SK-N-SH (cell line): ENCODE results near the gene SNX32. TPM values are rescaled to one million over a fixed set of nuclear protein-coding genes. Genes with fewer than 3 reads are reported as not detected.
A peak's percentile ranks its signal among the peaks of the same experiment; 100 is the strongest.

ENCODE experiments used
- CTCF ChIA-PET: fragments of 300-600, 350-600 bp; formaldehyde crosslinking; extraction: SDS; loops from one replicate; lab custom pipeline; 2021; lab: Yijun Ruan, JAX
- POLR2A ChIA-PET: fragments of 350-600 bp; sonication (Branson Sonifier 250); formaldehyde crosslinking; extraction: SDS; loops from one replicate; lab custom pipeline; 2020; ENCODE audit warnings: antibody characterized with exemption, inconsistent platforms; lab: Yijun Ruan, JAX
- DNase-seq: peaks from one replicate; pipeline ENCODE4 v3.0.0; 2012
- H2AFZ ChIP-seq: fragments of 200-600 bp; sonication (generic); 2 replicates; pipeline ENCODE4 v1.8.1; 2016; ENCODE audit warnings: antibody characterized with exemption, mild to moderate bottlenecking, low read depth
- H3F3A ChIP-seq: fragments of 200-600 bp; sonication (generic); replicated peaks from 2 replicates; pipeline ENCODE3; 2016; ENCODE audit warnings: antibody characterized with exemption, mild to moderate bottlenecking; ENCODE audit not compliant: insufficient read depth
- H3K27ac ChIP-seq, 2 experiments: fragments of 200-500 bp in 1 of 2; fragments of 200-600 bp in 1 of 2; sonication (Bioruptor generic) in 1 of 2; sonication (generic), shearing (Covaris generic) in 1 of 2; 2 replicates each; pipeline versions ENCODE4 v1.5.1 to v1.6.1; 2014 to 2016; ENCODE audit warnings: low read depth in 2 of 2, inconsistent platforms in 1 of 2, low read length in 1 of 2, mild to moderate bottlenecking in 1 of 2, mixed read lengths in 1 of 2
- H3K27me3 ChIP-seq: fragments of 200-600 bp; sonication (generic), shearing (Covaris generic); 2 replicates; pipeline ENCODE4 v1.6.1; 2016; ENCODE audit warnings: mixed run types; ENCODE audit not compliant: insufficient read depth
- H3K36me3 ChIP-seq, 2 experiments: fragments of 200-500 bp in 1 of 2; fragments of 200-600 bp in 1 of 2; sonication (Bioruptor generic) in 1 of 2; sonication (generic) in 1 of 2; replicated peaks in 1 of 2; 2 replicates each; pipeline versions ENCODE3 to v1.5.1; 2014 to 2016; ENCODE audit warnings: low read length in 1 of 2, mild to moderate bottlenecking in 1 of 2; ENCODE audit not compliant: insufficient read depth in 2 of 2, control insufficient read depth in 1 of 2
- H3K4me1 ChIP-seq, 2 experiments: fragments of 200-500 bp in 1 of 2; fragments of 200-600 bp in 1 of 2; sonication (Bioruptor generic) in 1 of 2; sonication (generic), shearing (Covaris generic) in 1 of 2; 2 replicates each; pipeline versions ENCODE4 v1.5.1 to v1.6.1; 2014 to 2016; ENCODE audit warnings: low read depth in 1 of 2, low read length in 1 of 2, mixed run types in 1 of 2; ENCODE audit not compliant: insufficient read depth in 2 of 2, control insufficient read depth in 1 of 2
- H3K4me2 ChIP-seq: fragments of 200-600 bp; sonication (generic), shearing (Covaris generic); 2 replicates; pipeline ENCODE4 v1.6.1; 2017; ENCODE audit warnings: mixed run types
- H3K4me3 ChIP-seq, 2 experiments: fragments of 200-500 bp in 1 of 2; fragments of 200-600 bp in 1 of 2; sonication (Bioruptor generic) in 1 of 2; sonication (generic), shearing (Covaris generic) in 1 of 2; 2 replicates each; pipeline versions ENCODE4 v1.5.1 to v1.8.1; 2014 to 2016; ENCODE audit warnings: low read depth in 2 of 2, inconsistent platforms in 1 of 2, low read length in 1 of 2, mild to moderate bottlenecking in 1 of 2, mixed read lengths in 1 of 2, moderate library complexity in 1 of 2
- H3K79me2 ChIP-seq: fragments of 200-600 bp; sonication (generic); 2 replicates; pipeline ENCODE4 v1.8.1; 2017; ENCODE audit warnings: mild to moderate bottlenecking; ENCODE audit not compliant: insufficient read depth
- H3K9ac ChIP-seq: fragments of 200-600 bp; sonication (generic); 2 replicates; pipeline ENCODE4 v1.6.1; 2017; ENCODE audit warnings: mixed run types
- H3K9me2 ChIP-seq: fragments of 200-600 bp; sonication (generic); 2 replicates; pipeline ENCODE4 v1.6.1; 2017; ENCODE audit warnings: mixed run types
- H3K9me3 ChIP-seq: fragments of 200-600 bp; sonication (generic); 2 replicates; pipeline ENCODE4 v1.6.1; 2017; ENCODE audit warnings: mixed run types, mild to moderate bottlenecking, moderate library complexity
- H4K20me1 ChIP-seq: fragments of 200-600 bp; sonication (generic); 2 replicates; pipeline ENCODE4 v1.6.1; 2017; ENCODE audit warnings: mild to moderate bottlenecking, mixed run types; ENCODE audit not compliant: insufficient read depth
- CHD2 ChIP-seq: fragments of 150-350 bp; IDR thresholded peaks from 2 replicates; pipeline ENCODE4 v1.6.1; 2018; ENCODE audit warnings: low read length; ENCODE audit not compliant: partially characterized antibody
- CTCF ChIP-seq: fragments of 200-600 bp; sonication (generic); IDR thresholded peaks from 2 replicates; pipeline ENCODE4 v1.6.1; 2017; ENCODE audit warnings: antibody characterized with exemption, mild to moderate bottlenecking, moderate library complexity
- EP300 ChIP-seq, 2 experiments: IDR thresholded peaks; 2 replicates each; pipeline versions ENCODE4 v1.4.0 to v1.6.1; 2012; ENCODE audit warnings: borderline replicate concordance in 1 of 2, low read depth in 1 of 2, low read length in 1 of 2
- EZH2phosphoT487 ChIP-seq: fragments of 200-600 bp; sonication (generic); IDR thresholded peaks from 2 replicates; pipeline ENCODE4 v1.6.1; 2017; ENCODE audit warnings: low read depth, mixed run types, mild to moderate bottlenecking, antibody characterized with exemption, moderate library complexity, borderline replicate concordance
- FOXJ3 ChIP-seq: sonication (generic); formaldehyde crosslinking; IDR thresholded peaks from 2 replicates; pipeline ENCODE4 v1.5.1; 2020; ENCODE audit warnings: mild to moderate bottlenecking, missing genetic modification reagents
- FOXM1 ChIP-seq: IDR thresholded peaks from 2 replicates; pipeline ENCODE4 v1.4.0; 2012; ENCODE audit warnings: low read depth, mild to moderate bottlenecking
- GABPA ChIP-seq: IDR thresholded peaks from 2 replicates; pipeline ENCODE4 v1.4.0; 2012; ENCODE audit warnings: low read depth, mild to moderate bottlenecking
- GATA2 ChIP-seq: sonication (generic); formaldehyde crosslinking; IDR thresholded peaks from 2 replicates; pipeline ENCODE4 v1.5.0; 2020; ENCODE audit warnings: mild to moderate bottlenecking, missing genetic modification reagents
- MEF2A ChIP-seq: IDR thresholded peaks from 2 replicates; pipeline ENCODE4 v1.4.0; 2012; ENCODE audit warnings: low read depth, borderline replicate concordance
- MXI1 ChIP-seq: IDR thresholded peaks from 2 replicates; pipeline ENCODE4 v1.6.1; 2012; ENCODE audit warnings: mild to moderate bottlenecking, low read depth, low read length, improper control_type of control experiment
- RAD21 ChIP-seq: IDR thresholded peaks from 2 replicates; pipeline ENCODE4 v1.6.1; 2012; ENCODE audit warnings: mild to moderate bottlenecking, low read length
- REST ChIP-seq: IDR thresholded peaks from 2 replicates; pipeline ENCODE4 v1.6.1; 2012; ENCODE audit warnings: mild to moderate bottlenecking, low read depth, low read length, moderate library complexity
- RFX5 ChIP-seq: IDR thresholded peaks from 2 replicates; pipeline ENCODE4 v1.6.1; 2012; ENCODE audit warnings: mild to moderate bottlenecking, improper control_type of control experiment, low read length
- SIN3A ChIP-seq: IDR thresholded peaks from 2 replicates; pipeline ENCODE4 v1.6.1; 2012; ENCODE audit warnings: low read depth, mild to moderate bottlenecking, low read length, moderate library complexity, borderline replicate concordance
- SMC3 ChIP-seq: IDR thresholded peaks from 2 replicates; pipeline ENCODE4 v1.6.1; 2012; ENCODE audit warnings: low read depth, low read length, improper control_type of control experiment
- TAF1 ChIP-seq: IDR thresholded peaks from 2 replicates; pipeline ENCODE4 v1.6.1; 2012; ENCODE audit warnings: low read depth, mild to moderate bottlenecking, low read length, moderate library complexity, borderline replicate concordance
- TCF12 ChIP-seq: IDR thresholded peaks from 2 replicates; pipeline ENCODE4 v1.4.0; 2012
- TEAD4 ChIP-seq: IDR thresholded peaks from 2 replicates; pipeline ENCODE4 v1.4.0; 2012; ENCODE audit warnings: mild to moderate bottlenecking, borderline replicate concordance; ENCODE audit not compliant: insufficient read depth
- USF1 ChIP-seq: IDR thresholded peaks from 2 replicates; pipeline ENCODE4 v1.4.0; 2012; ENCODE audit warnings: low read depth, borderline replicate concordance
- USF2 ChIP-seq: fragments of 150-350 bp; IDR thresholded peaks from 2 replicates; pipeline ENCODE4 v1.6.1; 2017; ENCODE audit warnings: antibody characterized with exemption, low read length, low read depth, borderline replicate concordance
- YY1 ChIP-seq: IDR thresholded peaks from 2 replicates; pipeline ENCODE4 v1.4.0; 2012; ENCODE audit warnings: low read depth, mild to moderate bottlenecking
- WGBS: methylation state at CpG from one replicate; pipeline ENCODE4 v1.1.6; 2017; ENCODE audit warnings: low lambda C conversion rate; 5-methylcytosine and 5-hydroxymethylcytosine counted together
- polyA plus RNA-seq, 3 experiments: library from polyadenylated mRNA; depleted of rRNA; stranded (reverse); fragments of >200 nt; gene quantifications; 2 replicates each; pipeline ENCODE4 v1.2.3, GENCODE V29; 2012

Gene SNX32
- polyA plus RNA-seq, 1 of the 3 experiments (the other 2 are of a cell fraction), result 1.0 TPM

- TF ChIP-seq SIN3A, result peak; percentile 85; the same call in 1 of the 2 replicates
- TF ChIP-seq SMC3, result no peak
- TF ChIP-seq TCF12, result no peak
- TF ChIP-seq RFX5, result no peak
- TF ChIP-seq GATA2 (CRISPR knock-in tag), result no peak
- TF ChIP-seq CTCF, result no peak; the same call in 1 of the 2 replicates
- TF ChIP-seq FOXM1, result peak; percentile 57
- peak; percentile 40; the same call in 1 of the 2 replicates for TF ChIP-seq YY1
- TF ChIP-seq EP300 (IDR thresholded peaks at IDR 0.05; ENCODE audit: borderline replicate concordance in 1 of 2, low read depth in 1 of 2, low read length in 1 of 2), result peak in 1 of 2 experiments; percentile 61; a peak in 1 of 4 replicates
- TF ChIP-seq MXI1, result no peak
- TF ChIP-seq CHD2, result no peak
- TF ChIP-seq, all 33 proteins: peak for 14
Measured at GRCh38 chr11:65899356-65900124, 65.8 kb downstream of the SNX32 start (continued).

- peak within 1 kb of the TSS; percentile 59 to 82 for H3K4me3 ChIP-seq
- H3K79me2 ChIP-seq, result peaks cover 86% of the 10 kb centered on the region
- 15% methylated on average over 22 of the region's 80 CpGs for WGBS
- peaks cover 0 to 44% of the 10 kb centered on the region in 2 experiments; a peak in 3 of 4 replicates for H3K4me1 ChIP-seq
- H3K4me2 ChIP-seq, result peak within 1 kb of the TSS; percentile 89
- ChIA-PET POLR2A (interaction anchor here (1.3 kb wide), 1 partner anchor 18 kb away, joined by 4 read pairs; the partner anchor contains the start of gene C11orf68), CTCF (interaction anchor here (0.8 to 4.6 kb wide), 8 partner anchors 11 to 360 kb away, joined by 3 to 36 read pairs (median 4); partner anchors contain the start of genes CCDC85B, FIBP and MUS81)
- peak; percentile 81 for DNase-seq
- peak within 1 kb of the TSS in 1 of 2 experiments; percentile 95; a peak in 3 of 4 replicates for H3K27ac ChIP-seq
- no peaks in the 10 kb centered on the region for H3K9me3 ChIP-seq
- H3K9me2 ChIP-seq, result no peaks in the 10 kb centered on the region
- peak within 1 kb of the TSS; percentile 97 for H3K9ac ChIP-seq
- peaks cover 37% of the 10 kb centered on the region for H4K20me1 ChIP-seq
- peaks cover 0 to 31% of the 10 kb centered on the region in 2 experiments for H3K36me3 ChIP-seq
- no peak within 1 kb of the TSS for H2AFZ ChIP-seq
- peaks cover 59% of the 10 kb centered on the region for H3F3A ChIP-seq
- no peaks in the 10 kb centered on the region for H3K27me3 ChIP-seq
- TF ChIP-seq GABPA, result 0 out of 2 replicates have a peak, but pooled peaks have one; percentile 15
- no peak for TF ChIP-seq EZH2phosphoT487
- no peak for TF ChIP-seq MEF2A
- no peak; the same call in 1 of the 2 replicates for TF ChIP-seq FOXM1
- TF ChIP-seq TEAD4, result no peak
- TF ChIP-seq USF1, result no peak
- TF ChIP-seq SIN3A, result peak; percentile 58; the same call in 1 of the 2 replicates
- TF ChIP-seq RAD21, result no peak
- TF ChIP-seq MXI1, result no peak
- TF ChIP-seq FOXJ3, result no peak
- TF ChIP-seq USF2, result no peak
- TF ChIP-seq TAF1, result peak; percentile 95
- TF ChIP-seq REST, result 0 out of 2 replicates have a peak, but pooled peaks have one; percentile 31
- no peak for TF ChIP-seq RFX5
Measured at GRCh38 chr11:65900125-65900898, 66.5 kb downstream of the SNX32 start, which contains the start of gene FOSL1. FOSL1 (minus strand) TSS chr11:65900388; CDS start chr11:65900339, 49 bp downstream.
